ENCODE data around the gene DOK6.

The DOK6 gene

DNA sequence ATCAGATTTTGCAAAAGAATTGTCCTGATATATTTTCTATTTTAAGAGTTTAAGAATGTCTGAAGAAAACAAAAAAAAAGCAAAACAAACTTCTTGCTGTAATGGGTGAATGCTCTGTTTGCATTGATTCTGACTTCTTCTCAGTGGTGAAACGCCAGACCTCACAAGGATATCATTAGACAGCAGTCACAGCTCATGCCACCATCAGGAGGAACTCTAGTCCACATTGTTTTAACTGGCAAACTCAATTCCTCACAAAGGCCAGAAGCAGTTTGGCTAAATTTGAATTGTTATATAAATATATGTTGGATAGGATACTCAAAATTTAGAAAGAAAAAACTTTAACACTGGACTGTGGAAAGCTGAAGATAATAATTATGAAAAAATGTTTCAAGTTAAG, 89.4 kb downstream of the DOK6 start:
- TF ChIP-seq, protein P1, sequence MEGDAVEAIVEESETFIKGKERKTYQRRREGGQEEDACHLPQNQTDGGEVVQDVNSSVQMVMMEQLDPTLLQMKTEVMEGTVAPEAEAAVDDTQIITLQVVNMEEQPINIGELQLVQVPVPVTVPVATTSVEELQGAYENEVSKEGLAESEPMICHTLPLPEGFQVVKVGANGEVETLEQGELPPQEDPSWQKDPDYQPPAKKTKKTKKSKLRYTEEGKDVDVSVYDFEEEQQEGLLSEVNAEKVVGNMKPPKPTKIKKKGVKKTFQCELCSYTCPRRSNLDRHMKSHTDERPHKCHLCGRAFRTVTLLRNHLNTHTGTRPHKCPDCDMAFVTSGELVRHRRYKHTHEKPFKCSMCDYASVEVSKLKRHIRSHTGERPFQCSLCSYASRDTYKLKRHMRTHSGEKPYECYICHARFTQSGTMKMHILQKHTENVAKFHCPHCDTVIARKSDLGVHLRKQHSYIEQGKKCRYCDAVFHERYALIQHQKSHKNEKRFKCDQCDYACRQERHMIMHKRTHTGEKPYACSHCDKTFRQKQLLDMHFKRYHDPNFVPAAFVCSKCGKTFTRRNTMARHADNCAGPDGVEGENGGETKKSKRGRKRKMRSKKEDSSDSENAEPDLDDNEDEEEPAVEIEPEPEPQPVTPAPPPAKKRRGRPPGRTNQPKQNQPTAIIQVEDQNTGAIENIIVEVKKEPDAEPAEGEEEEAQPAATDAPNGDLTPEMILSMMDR (IDR thresholded peaks at IDR 0.05; ENCODE audit: borderline replicate concordance, control extremely low read depth, extremely low read depth, insufficient read depth, missing control alignments): no peak
- DNase-seq (ENCODE audit: low spot score): no peak
- in situ Hi-C loops (cut with MboI; ENCODE audit: low sequenced_read_pairs, unreplicated experiment): no loop called here

DNA sequence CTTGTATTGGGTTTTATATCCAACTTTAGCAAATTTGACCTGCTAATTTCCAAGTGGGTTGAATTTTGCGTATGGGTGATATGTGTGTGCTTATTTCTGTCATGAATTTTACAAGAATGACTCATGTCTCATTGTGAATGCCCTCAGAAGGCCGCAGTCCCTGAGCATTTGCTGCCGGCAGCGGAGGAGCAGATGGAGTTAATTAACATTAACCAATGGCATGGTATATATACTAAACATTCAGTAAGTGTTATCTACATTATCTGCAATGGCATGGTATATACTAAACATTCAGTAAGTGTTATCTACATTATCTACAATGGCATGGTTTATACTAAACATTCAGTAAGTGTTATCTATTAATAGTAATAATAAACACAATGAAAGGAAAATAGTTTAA, 90.1 kb downstream of the DOK6 start:
- TF ChIP-seq, protein P1 (IDR thresholded peaks at IDR 0.05; ENCODE audit: borderline replicate concordance, control extremely low read depth, extremely low read depth, insufficient read depth, missing control alignments): no peak
- in situ Hi-C loops (cut with MboI; ENCODE audit: low sequenced_read_pairs, unreplicated experiment): no loop called here
- DNase-seq (ENCODE audit: low spot score): no peak

DNA sequence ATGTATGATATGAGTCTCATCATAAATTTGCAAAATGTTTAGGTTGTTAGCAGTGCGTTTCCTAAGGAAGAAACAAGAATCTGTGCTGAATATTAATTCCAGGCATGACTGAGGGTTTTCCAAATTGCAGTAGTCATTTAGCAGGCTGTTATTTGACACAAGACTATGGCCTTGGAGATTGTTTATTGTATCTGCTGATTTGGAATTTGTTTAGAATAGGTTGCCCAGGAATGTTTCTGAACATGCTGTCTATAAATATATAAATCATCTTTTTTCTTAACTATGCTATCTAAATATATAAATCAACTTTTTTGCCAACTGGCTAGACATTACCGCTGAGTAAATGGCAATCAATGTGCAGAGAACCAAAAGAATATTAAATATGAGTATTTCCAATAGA, 90.9 kb downstream of the DOK6 start:
- in situ Hi-C loops (cut with MboI; ENCODE audit: low sequenced_read_pairs, unreplicated experiment): no loop called here
- DNase-seq (ENCODE audit: low spot score): no peak
- TF ChIP-seq, protein P1 (IDR thresholded peaks at IDR 0.05; ENCODE audit: borderline replicate concordance, control extremely low read depth, extremely low read depth, insufficient read depth, missing control alignments): no peak

DNA sequence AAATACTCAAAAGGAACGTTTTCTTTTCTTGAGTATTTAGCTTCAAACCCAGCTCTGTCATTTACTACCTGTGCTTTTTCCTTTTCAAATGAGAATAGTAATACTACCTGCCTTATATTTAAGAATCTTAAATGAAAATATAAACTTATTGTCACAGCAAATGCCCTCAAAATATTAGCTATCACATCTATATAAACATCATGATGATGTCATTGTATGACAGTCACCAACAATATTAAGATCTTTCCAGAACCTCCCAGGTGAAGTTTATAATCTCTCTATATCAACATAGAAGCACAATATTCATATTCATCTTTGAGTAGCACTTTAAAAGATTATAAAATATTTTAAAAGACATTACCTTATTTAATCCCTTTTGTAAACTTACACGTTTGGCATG, 92.2 kb downstream of the DOK6 start:
- in situ Hi-C loops (cut with MboI; ENCODE audit: low sequenced_read_pairs, unreplicated experiment): no loop called here
- TF ChIP-seq, protein P1 (IDR thresholded peaks at IDR 0.05; ENCODE audit: borderline replicate concordance, control extremely low read depth, extremely low read depth, insufficient read depth, missing control alignments): no peak
- no peak for DNase-seq (ENCODE audit: low spot score)

DNA sequence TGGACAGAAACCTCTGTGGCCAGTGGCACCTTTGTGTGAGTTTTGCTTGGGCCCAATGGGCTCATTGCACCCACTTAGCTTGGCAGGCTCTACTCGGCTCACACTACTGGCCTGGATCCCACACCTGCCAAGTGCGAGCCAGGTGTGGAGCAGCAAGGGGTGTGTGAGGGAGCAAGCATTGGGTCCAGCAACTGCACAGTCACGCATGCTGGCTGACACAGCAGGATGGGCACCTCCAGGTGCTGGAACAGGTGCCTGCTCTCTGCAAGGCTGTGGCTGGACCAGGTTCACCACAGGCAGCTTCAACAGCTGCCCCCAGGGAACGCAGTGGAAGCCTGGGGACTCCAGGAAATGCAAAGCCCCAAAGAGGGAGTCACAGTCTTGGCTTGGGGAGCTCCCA, 94.2 kb downstream of the DOK6 start:
- DNase-seq (ENCODE audit: low spot score): no peak
- in situ Hi-C loops (cut with MboI; ENCODE audit: low sequenced_read_pairs, unreplicated experiment): no loop called here
- TF ChIP-seq, protein P1 (IDR thresholded peaks at IDR 0.05; ENCODE audit: borderline replicate concordance, control extremely low read depth, extremely low read depth, insufficient read depth, missing control alignments): no peak

DNA sequence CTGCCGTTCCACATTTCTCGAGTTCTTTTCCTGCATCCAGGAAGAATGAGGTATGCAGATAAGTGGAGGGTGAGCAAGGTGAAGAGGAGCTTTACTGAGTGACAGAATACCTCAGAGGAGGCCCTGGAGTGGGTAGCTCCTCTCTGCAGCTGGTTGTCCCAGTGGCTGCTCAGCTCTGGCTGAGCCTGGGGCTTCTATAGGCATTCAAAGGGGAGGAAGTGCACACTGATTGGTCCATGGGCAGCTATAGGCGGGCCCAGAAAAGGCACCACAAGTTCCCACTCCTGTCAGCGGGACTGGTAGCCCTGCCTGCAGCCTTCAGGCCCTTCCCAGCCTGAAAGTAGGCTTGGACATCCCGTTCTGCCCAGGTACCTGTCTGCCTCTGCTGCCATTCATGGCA, 94.7 kb downstream of the DOK6 start:
- TF ChIP-seq, protein P1 (IDR thresholded peaks at IDR 0.05; ENCODE audit: borderline replicate concordance, control extremely low read depth, extremely low read depth, insufficient read depth, missing control alignments): no peak
- no peak for DNase-seq (ENCODE audit: low spot score)
- in situ Hi-C loops (cut with MboI; ENCODE audit: low sequenced_read_pairs, unreplicated experiment): no loop called here

Measured in GM13976 (cell line).